Measurements from ENCODE around the gene ZPBP. TPM values are rescaled to one million over a fixed set of nuclear protein-coding genes. Genes with fewer than 3 reads are reported as not detected.

Gene ZPBP
- total RNA-seq, 4 donors from 2014 or later: not detected

GRCh38 chr7:49986191-49986590 is 106.9 kb downstream of the ZPBP start:
- H3K4me1 ChIP-seq: no peaks in the 10 kb centered on the region
- H3K27me3 ChIP-seq: no peaks in the 10 kb centered on the region
- H3K9me3 ChIP-seq: peaks cover 0 to 23% (median 0%) of the 10 kb centered on the region in 4 donors
- no peak overlapping the region for H3K27ac ChIP-seq
- no peaks in the 10 kb centered on the region for H3K36me3 ChIP-seq
- no peak for DNase-seq (ENCODE audit: low spot score in 2 of 2)
- 81 to 82% methylated on average over 5 of the region's 5 CpGs for whole genome bisulfite sequencing, 2 donors
- no peak overlapping the region for H3K4me3 ChIP-seq
- no peak for TF ChIP-seq EP300 (IDR thresholded peaks at IDR 0.05)
- TF ChIP-seq POLR2A (IDR thresholded peaks at IDR 0.05): no peak
- TF ChIP-seq CTCF (IDR thresholded peaks at IDR 0.05): no peak

GRCh38 chr7:49980465-49980864 is 112.6 kb downstream of the ZPBP start:
- Histone ChIP-seq H3K9me3 (no peaks in the 10 kb centered on the region), H3K36me3 (no peaks in the 10 kb centered on the region), H3K4me1 (no peaks in the 10 kb centered on the region), H3K27ac (no peak overlapping the region), H3K27me3 (no peaks in the 10 kb centered on the region), H3K4me3 (no peak overlapping the region)
- TF ChIP-seq EP300 (IDR thresholded peaks at IDR 0.05) (no peak), POLR2A (IDR thresholded peaks at IDR 0.05) (no peak), CTCF (IDR thresholded peaks at IDR 0.05) (no peak)
- WGBS, 2 donors: 80 to 83% methylated on average over 9 of the region's 9 CpGs
- DNase-seq (ENCODE audit: low spot score in 2 of 2): no peak

GRCh38 chr7:49976238-49976637 is 116.8 kb downstream of the ZPBP start:
- H3K27ac ChIP-seq: no peak overlapping the region
- DNase-seq (ENCODE audit: low spot score in 2 of 2): no peak
- peaks cover 0 to 5% (median 2%) of the 10 kb centered on the region in 4 donors for H3K9me3 ChIP-seq
- no peaks in the 10 kb centered on the region for H3K36me3 ChIP-seq
- no peak overlapping the region for H3K4me3 ChIP-seq
- 80 to 82% methylated on average over 1 of the region's 1 CpG for WGBS, 2 donors
- TF ChIP-seq CTCF (IDR thresholded peaks at IDR 0.05): no peak
- TF ChIP-seq POLR2A (IDR thresholded peaks at IDR 0.05): no peak
- no peak for TF ChIP-seq EP300 (IDR thresholded peaks at IDR 0.05)
- H3K4me1 ChIP-seq: no peaks in the 10 kb centered on the region
- H3K27me3 ChIP-seq: no peaks in the 10 kb centered on the region

- H3K4me3 ChIP-seq: no peak overlapping the region
- no peaks in the 10 kb centered on the region for H3K4me1 ChIP-seq
- no peaks in the 10 kb centered on the region for H3K27me3 ChIP-seq
- DNase-seq (ENCODE audit: low spot score in 2 of 2): no peak
- TF ChIP-seq EP300 (IDR thresholded peaks at IDR 0.05) (no peak), CTCF (IDR thresholded peaks at IDR 0.05) (no peak), POLR2A (IDR thresholded peaks at IDR 0.05) (no peak)
- WGBS, 2 donors: 84 to 88% methylated on average over 1 of the region's 1 CpG
- H3K27ac ChIP-seq: no peak overlapping the region
- H3K9me3 ChIP-seq: peaks cover 0 to 5% (median 2%) of the 10 kb centered on the region in 4 donors
- H3K36me3 ChIP-seq: no peaks in the 10 kb centered on the region
Measured at GRCh38 chr7:49974035-49974434, 119.0 kb downstream of the ZPBP start.

- H3K4me3 ChIP-seq: no peak overlapping the region
Measured at GRCh38 chr7:49937608-49938007, 155.4 kb downstream of the ZPBP start.

More at GRCh38 chr7:49937608-49938007, 155.4 kb downstream of the ZPBP start:
- H3K9me3 ChIP-seq: peaks cover 0 to 21% (median 2%) of the 10 kb centered on the region in 4 donors
- no peaks in the 10 kb centered on the region for H3K4me1 ChIP-seq
- no peaks in the 10 kb centered on the region for H3K27me3 ChIP-seq
- WGBS, 2 donors: 72 to 91% methylated on average over 2 of the region's 2 CpGs
- TF ChIP-seq CTCF (IDR thresholded peaks at IDR 0.05) (no peak), EP300 (IDR thresholded peaks at IDR 0.05) (no peak), POLR2A (IDR thresholded peaks at IDR 0.05) (no peak)
- H3K27ac ChIP-seq: no peak overlapping the region
- no peak for DNase-seq (ENCODE audit: low spot score in 2 of 2)
- no peaks in the 10 kb centered on the region for H3K36me3 ChIP-seq
